Measurements from ENCODE around the gene PAN2. TPM values are rescaled to one million over a fixed set of nuclear protein-coding genes. Genes with fewer than 3 reads are reported as not detected.
"Not testable (repeated sequence)": the region's sequence is repeated elsewhere in the genome, so short reads cannot be mapped to it uniquely, and the experiment has no call there.

Gene PAN2
- total RNA-seq, 1 donor: 13.0 TPM

DNA sequence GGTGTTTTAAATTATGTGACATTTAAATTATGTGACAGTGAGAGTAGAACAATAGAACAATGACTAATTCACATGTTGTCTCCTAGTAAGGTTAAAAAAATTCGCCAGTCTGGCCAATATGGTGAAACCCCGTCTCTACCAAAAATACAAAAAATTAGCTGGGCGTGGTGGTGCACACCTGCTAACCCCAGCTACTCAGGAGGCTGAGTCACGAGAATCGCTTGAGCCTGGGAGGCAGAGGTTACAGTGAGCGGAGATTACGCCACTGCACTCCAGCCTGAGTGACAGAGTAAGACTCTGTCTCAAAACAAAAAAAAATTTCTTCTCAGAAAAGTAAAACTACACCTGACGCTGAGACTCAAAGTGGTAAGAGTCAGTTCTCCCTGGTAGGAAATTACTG lies 36.4 kb downstream of the PAN2 start:
- H3K4me3 ChIP-seq (ENCODE audit: low read depth, low read length): no peak overlapping the region
- DNase-seq (ENCODE audit: low read depth): no peak
- TF ChIP-seq, protein P1, sequence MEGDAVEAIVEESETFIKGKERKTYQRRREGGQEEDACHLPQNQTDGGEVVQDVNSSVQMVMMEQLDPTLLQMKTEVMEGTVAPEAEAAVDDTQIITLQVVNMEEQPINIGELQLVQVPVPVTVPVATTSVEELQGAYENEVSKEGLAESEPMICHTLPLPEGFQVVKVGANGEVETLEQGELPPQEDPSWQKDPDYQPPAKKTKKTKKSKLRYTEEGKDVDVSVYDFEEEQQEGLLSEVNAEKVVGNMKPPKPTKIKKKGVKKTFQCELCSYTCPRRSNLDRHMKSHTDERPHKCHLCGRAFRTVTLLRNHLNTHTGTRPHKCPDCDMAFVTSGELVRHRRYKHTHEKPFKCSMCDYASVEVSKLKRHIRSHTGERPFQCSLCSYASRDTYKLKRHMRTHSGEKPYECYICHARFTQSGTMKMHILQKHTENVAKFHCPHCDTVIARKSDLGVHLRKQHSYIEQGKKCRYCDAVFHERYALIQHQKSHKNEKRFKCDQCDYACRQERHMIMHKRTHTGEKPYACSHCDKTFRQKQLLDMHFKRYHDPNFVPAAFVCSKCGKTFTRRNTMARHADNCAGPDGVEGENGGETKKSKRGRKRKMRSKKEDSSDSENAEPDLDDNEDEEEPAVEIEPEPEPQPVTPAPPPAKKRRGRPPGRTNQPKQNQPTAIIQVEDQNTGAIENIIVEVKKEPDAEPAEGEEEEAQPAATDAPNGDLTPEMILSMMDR (IDR thresholded peaks at IDR 0.05; ENCODE audit: insufficient read depth, low read depth, low read length): no peak

DNA sequence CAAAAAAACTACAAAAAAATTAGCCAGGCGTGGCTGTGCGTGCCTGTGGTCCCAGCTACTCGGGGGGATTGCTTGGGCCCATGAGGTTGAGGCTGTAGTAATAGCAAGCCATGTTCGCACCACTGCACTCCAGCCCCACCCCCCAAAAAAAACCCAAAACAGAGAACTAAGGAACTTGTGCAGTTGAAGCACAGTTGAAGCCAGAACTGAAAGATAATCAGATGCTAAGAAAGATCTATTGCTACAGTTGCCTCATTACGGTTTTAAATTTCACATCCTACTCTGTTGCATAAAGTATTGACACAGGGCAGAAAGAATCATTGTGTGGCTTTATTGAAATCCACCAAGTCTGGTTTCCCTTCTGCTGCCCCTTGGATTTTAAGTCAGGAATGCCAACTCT lies 37.5 kb downstream of the PAN2 start:
- TF ChIP-seq, protein P1 (IDR thresholded peaks at IDR 0.05; ENCODE audit: insufficient read depth, low read depth, low read length): no peak
- no peak overlapping the region for H3K4me3 ChIP-seq (ENCODE audit: low read depth, low read length)
- DNase-seq (ENCODE audit: low read depth): peak; percentile 12

DNA sequence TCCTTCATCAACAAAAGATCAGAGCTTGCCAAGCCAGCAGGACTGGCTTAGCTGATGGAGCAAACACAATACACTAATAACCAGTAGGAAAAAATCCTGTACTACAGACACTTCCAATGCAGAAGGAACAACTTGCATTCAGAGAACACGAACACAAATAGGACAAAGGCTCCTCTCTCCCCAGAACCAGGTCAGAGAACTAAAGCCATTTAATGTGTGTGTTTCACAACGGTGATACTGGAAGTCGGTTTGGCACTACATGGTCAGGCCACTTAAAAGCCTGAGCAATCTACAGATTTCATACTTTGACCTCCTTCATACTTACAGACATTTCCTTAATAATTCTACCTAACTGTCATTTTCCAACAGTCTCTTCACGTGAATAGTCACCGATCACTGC lies 40.0 kb downstream of the PAN2 start:
- no peak for DNase-seq (ENCODE audit: low read depth)
- TF ChIP-seq, protein P1 (IDR thresholded peaks at IDR 0.05; ENCODE audit: insufficient read depth, low read depth, low read length): no peak
- no peak overlapping the region for H3K4me3 ChIP-seq (ENCODE audit: low read depth, low read length)

DNA sequence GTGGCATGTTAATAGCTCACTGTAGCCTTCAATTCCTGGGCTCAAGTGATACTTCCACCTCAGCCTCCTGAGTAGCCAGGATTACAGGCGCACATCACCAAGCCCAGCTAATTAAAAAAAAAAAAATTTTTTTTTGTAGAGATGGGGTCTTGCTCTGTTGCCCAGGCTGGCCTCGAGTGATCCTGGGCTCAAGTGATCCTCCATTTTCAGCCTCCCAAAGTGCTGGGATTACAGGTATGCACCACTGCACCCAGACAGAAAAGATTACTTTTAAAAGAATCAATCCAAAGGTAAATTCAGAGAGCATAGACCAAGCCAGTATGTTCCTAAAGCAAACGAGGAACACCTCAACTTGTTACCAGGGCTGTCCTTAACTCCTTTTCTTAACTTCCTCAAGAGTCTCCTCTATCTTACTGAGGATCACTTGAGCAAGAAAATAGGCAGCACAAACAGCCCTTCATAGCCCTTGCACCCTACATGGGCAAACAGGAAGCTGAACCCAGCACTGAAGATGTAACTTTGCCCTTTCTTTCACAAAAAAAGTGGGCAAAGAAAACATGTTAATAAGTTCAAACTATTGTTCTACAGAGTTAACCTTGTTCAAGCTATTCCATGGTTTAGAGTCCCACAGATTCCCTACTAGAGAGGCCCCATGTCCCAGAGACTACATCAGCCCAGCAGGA lies 45.0 kb downstream of the PAN2 start:
- TF ChIP-seq, protein P1 (IDR thresholded peaks at IDR 0.05; ENCODE audit: insufficient read depth, low read depth, low read length): no peak

DNA sequence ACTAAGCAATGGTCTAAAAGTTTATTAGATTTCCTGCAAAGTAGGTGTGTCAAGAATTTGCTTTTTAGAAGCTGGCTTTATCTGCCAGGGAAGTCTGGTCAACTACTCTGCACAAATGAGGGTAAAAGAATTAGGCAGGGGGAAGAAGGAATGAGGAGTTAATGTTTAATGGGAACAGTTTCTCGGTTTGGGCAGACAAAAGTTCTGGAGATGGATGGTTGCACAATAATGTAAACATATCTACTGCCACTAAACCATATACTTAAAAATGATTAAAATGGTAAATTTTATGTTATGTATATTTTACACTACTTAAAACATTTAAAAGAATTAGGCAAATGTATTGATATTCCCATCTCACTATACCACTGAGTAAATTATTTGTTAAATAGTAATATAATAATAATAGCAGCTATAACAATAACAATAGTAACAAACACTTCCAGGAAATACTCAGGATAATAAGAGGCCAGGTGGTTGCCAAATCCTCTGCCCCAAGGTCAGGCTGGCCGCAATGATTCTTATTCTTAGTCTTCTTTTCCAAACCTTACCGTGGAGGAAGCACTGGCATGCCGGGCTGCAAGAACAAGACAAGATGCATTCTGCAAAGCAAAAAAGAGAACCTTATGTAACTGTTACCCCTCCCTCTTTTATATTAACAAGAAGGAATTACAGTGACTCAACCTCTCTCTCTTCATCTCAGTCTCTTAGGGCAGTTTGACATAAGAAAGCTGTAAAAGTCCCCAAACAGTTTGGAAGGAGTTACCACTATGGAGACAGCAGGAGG lies 47.6 kb downstream of the PAN2 start:
- TF ChIP-seq, protein P1 (IDR thresholded peaks at IDR 0.05; ENCODE audit: insufficient read depth, low read depth, low read length): no peak
- H3K4me3 ChIP-seq (ENCODE audit: low read depth, low read length): no peak overlapping the region
- peak; percentile 44 for DNase-seq (ENCODE audit: low read depth)

More for the DNA sequence above, 45.0 kb downstream of the PAN2 start:
- no peak overlapping the region for H3K4me3 ChIP-seq (ENCODE audit: low read depth, low read length)
- no peak for DNase-seq (ENCODE audit: low read depth)

DNA sequence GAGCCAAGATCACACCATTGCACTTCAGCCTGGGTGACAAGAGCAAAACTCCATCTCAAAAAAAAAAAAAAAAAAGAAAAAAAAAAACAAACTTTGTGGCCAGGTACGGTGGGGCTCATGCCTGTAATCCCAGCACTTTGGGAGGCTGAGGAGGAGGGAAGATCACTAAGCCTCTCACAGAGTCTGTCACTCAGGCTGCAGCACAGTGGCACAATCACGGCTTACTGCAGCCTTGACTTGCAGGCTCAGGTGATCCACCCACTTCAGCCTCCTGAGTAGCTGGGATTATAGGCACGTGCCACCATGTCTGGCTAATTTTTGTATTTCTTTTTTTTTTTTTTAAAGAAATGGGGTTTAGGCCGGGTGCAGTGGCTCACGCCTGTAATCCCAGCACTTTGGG lies 49.5 kb downstream of the PAN2 start:
- DNase-seq (ENCODE audit: low read depth); H3K4me3 ChIP-seq (ENCODE audit: low read depth, low read length): not testable (repeated sequence)

DNA sequence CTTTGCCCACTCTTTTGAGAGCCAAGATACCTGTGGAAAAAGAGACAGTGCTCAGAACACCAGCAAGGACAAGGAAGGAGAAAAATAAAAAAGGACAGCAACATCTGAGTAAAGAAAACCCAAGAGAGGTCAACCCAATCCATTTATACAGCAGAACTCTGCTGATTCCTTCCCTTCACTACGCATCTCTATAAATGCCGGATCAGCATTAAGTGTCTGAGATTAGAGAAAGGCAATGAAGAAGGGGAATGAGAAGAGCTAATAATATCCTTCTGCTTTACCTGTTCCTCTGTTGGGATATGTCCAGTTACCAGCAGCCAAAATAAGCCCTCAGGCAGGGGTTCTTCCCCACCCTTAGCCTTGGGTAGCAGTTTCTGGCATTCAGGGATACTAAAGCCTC lies 51.2 kb downstream of the PAN2 start:
- no peak overlapping the region for H3K4me3 ChIP-seq (ENCODE audit: low read depth, low read length)
- DNase-seq (ENCODE audit: low read depth): no peak
- TF ChIP-seq, protein P1 (IDR thresholded peaks at IDR 0.05; ENCODE audit: insufficient read depth, low read depth, low read length): no peak

Measured in fibroblast of villous mesenchyme (primary cell).